NK-92 (cell line): ENCODE measurements around the gene CDH13.

Experiments used
- DNase-seq: peaks from one replicate; lab custom pipeline; 2025; ENCODE audit not compliant: unreplicated experiment; lab: John Stamatoyannopoulos, UW

The CDH13 gene

GRCh38 chr16:83206426-83206825 is 579.7 kb downstream of the CDH13 start:
- no peak for DNase-seq

GRCh38 chr16:83211711-83212110 is 584.9 kb downstream of the CDH13 start:
- no peak for DNase-seq

GRCh38 chr16:83212301-83212841 is 585.6 kb downstream of the CDH13 start:
- no peak for DNase-seq

GRCh38 chr16:83214671-83215070 is 587.9 kb downstream of the CDH13 start:
- DNase-seq = no peak

- DNase-seq = no peak
Observed at GRCh38 chr16:83215406-83216001, 588.7 kb downstream of the CDH13 start.

- no peak for DNase-seq
Observed at GRCh38 chr16:83219285-83219684, 592.5 kb downstream of the CDH13 start.

GRCh38 chr16:83220066-83220465 is 593.3 kb downstream of the CDH13 start:
- DNase-seq = no peak

GRCh38 chr16:83224642-83225041 is 597.9 kb downstream of the CDH13 start:
- DNase-seq = no peak

GRCh38 chr16:83227336-83227735 is 600.6 kb downstream of the CDH13 start:
- DNase-seq = no peak

- DNase-seq = no peak
Observed at GRCh38 chr16:83231729-83232128, 605.0 kb downstream of the CDH13 start.

GRCh38 chr16:83233153-83233552 is 606.4 kb downstream of the CDH13 start:
- no peak for DNase-seq

- DNase-seq = no peak
Observed at GRCh38 chr16:83238949-83239691, 612.4 kb downstream of the CDH13 start.

GRCh38 chr16:83244057-83244456 is 617.3 kb downstream of the CDH13 start:
- DNase-seq = no peak

GRCh38 chr16:83245061-83245460 is 618.3 kb downstream of the CDH13 start:
- DNase-seq = no peak

- no peak for DNase-seq
Observed at GRCh38 chr16:83247767-83248372, 621.1 kb downstream of the CDH13 start.

GRCh38 chr16:83248735-83249463 is 622.1 kb downstream of the CDH13 start:
- DNase-seq = no peak

GRCh38 chr16:83253521-83253920 is 626.8 kb downstream of the CDH13 start:
- no peak for DNase-seq

- no peak for DNase-seq
Observed at GRCh38 chr16:83258366-83258928, 631.7 kb downstream of the CDH13 start.

- DNase-seq = no peak
Observed at GRCh38 chr16:83266848-83267553, 640.2 kb downstream of the CDH13 start.

- no peak for DNase-seq
Observed at GRCh38 chr16:83268169-83268568, 641.4 kb downstream of the CDH13 start.
